ENCODE data around the gene DAD1. TPM values are rescaled to one million over a fixed set of nuclear protein-coding genes. Genes with fewer than 3 reads are reported as not detected.

Gene DAD1
- total RNA-seq, 1 experiment from 2014 or later: 258 TPM

DNA sequence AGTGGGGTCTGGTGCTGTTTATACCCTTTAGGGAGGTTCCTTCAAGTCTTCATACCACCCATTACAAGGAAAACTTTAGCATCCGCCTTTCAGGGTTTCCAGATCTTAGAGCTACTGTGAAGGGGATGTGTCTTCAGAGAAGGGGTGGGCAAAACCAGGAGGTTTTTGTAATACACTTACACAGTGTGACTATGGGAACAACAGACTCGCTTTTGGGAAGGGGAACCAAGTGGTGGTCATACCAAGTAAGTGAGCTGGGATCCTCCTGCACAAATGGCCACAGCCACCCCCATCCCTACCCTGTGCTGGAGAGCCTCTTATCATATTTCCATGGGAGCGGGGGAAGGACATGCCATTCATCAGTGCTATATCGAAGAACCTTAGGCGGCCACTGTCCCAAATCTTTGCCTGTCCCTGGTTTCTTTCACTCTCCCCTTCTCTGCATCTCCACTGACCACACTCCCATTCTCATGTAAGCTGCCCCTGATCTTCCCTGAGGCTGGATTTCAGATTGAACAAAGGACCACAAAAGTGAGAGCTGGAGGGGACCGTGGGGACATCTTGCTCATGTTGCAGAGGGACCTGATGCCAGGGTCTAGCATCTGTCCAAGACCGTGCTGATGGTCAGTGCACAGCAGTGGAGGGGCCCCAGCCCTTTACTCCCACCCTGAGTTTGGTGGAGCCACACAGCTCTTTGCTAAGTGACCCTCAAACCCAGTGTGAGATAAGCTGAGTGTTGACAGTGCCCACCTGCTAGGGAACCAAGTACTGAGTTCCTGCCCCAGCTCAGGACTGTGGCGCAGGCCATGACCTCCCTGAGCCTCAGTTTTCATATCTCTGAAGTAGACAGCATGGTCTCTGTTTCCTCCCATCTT is 51.4 kb downstream of the DAD1 start:
- no peaks in the 10 kb centered on the region for H3K9me2 ChIP-seq (replicated peaks; ENCODE audit: low read length)
- no TSS peak for BruUV-seq (replicated peaks)
- ATAC-seq (no peak), DNase-seq (no peak)
- no peaks in the 10 kb centered on the region for H3K27me3 ChIP-seq (ENCODE audit: low read length)
- 0 out of 2 replicates have a peak overlapping the region, but pooled peaks have one; percentile 58 for H3K4me2 ChIP-seq (ENCODE audit: low read length)
- H2AFZ ChIP-seq (ENCODE audit: low read length): no peak overlapping the region
- no peaks in the 10 kb centered on the region for H3K36me3 ChIP-seq (ENCODE audit: low read depth, low read length)
- no peak overlapping the region for H3K4me3 ChIP-seq (ENCODE audit: low read length)
- no peaks in the 10 kb centered on the region for H3F3A ChIP-seq (ENCODE audit: low read length, unreplicated experiment)
- no peaks in the 10 kb centered on the region for H3K79me2 ChIP-seq (ENCODE audit: low read length)
- ChIA-PET CTCF (interaction anchor here (0.6 kb wide), 1 partner anchor 27 kb away, joined by 12 read pairs; no protein-coding TSS in a partner anchor), POLR2A (ENCODE audit: unreplicated experiment) (no interaction called here)
- no peaks in the 10 kb centered on the region for H3K9me3 ChIP-seq (ENCODE audit: low read length)
- no peak overlapping the region; the same call in 1 of the 2 replicates for H3K9ac ChIP-seq (ENCODE audit: low read length)
- intact Hi-C loops (cut with micrococcal nuclease): loop anchor here (2.0 kb wide), 1 partner anchor 27 kb away; no protein-coding TSS in a partner anchor
- TF ChIP-seq, protein P1, sequence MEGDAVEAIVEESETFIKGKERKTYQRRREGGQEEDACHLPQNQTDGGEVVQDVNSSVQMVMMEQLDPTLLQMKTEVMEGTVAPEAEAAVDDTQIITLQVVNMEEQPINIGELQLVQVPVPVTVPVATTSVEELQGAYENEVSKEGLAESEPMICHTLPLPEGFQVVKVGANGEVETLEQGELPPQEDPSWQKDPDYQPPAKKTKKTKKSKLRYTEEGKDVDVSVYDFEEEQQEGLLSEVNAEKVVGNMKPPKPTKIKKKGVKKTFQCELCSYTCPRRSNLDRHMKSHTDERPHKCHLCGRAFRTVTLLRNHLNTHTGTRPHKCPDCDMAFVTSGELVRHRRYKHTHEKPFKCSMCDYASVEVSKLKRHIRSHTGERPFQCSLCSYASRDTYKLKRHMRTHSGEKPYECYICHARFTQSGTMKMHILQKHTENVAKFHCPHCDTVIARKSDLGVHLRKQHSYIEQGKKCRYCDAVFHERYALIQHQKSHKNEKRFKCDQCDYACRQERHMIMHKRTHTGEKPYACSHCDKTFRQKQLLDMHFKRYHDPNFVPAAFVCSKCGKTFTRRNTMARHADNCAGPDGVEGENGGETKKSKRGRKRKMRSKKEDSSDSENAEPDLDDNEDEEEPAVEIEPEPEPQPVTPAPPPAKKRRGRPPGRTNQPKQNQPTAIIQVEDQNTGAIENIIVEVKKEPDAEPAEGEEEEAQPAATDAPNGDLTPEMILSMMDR (conservative IDR thresholded peaks at IDR 0.05; ENCODE audit: low read depth, low read length): no peak
- TF ChIP-seq EZH2 (IDR thresholded peaks at IDR 0.05; ENCODE audit: low read length, unreplicated experiment): no peak
- TF ChIP-seq EZH2phosphoT487 (IDR thresholded peaks at IDR 0.05; ENCODE audit: borderline replicate concordance, low read length): no peak
- H4K20me1 ChIP-seq (ENCODE audit: low read length): no peaks in the 10 kb centered on the region
- peak overlapping the region; percentile 58 for H3K27ac ChIP-seq (ENCODE audit: low read length)
- peaks cover 22% of the 10 kb centered on the region for H3K4me1 ChIP-seq (ENCODE audit: insufficient read depth, low read length)

DNA sequence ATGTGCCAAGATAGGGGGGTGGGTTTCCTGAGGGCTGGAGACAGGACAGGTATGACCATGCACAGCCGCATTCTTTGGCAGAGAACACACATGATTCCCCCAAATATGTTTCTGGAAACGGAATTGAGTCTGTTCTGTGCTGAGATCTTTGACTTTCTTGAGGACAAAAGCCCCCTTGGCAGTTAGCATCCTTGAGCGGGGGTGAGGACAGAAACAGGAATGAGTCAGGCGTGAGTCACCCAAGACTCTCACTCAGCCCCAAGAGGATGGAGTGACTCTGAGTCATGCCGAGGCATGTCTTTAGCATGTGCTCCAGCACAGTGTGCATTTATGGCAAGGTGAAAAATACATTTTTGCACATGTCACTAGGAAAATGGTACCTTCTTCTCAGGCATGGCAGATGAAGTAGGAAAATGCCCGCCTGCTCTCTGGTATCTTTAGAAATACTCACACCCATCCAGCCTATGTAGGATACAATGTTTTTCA is 52.1 kb downstream of the DAD1 start:
- intact Hi-C loops (cut with micrococcal nuclease): loop anchor here (2.0 kb wide), 1 partner anchor 26 kb away; no protein-coding TSS in a partner anchor
- BruUV-seq (replicated peaks): no TSS peak
- no peaks in the 10 kb centered on the region for H3K9me3 ChIP-seq (ENCODE audit: low read length)
- H3K27ac ChIP-seq (ENCODE audit: low read length): peak overlapping the region; percentile 58
- H3K9ac ChIP-seq (ENCODE audit: low read length): no peak overlapping the region; the same call in 1 of the 2 replicates
- H3K9me2 ChIP-seq (replicated peaks; ENCODE audit: low read length): no peaks in the 10 kb centered on the region
- TF ChIP-seq, protein P1 (conservative IDR thresholded peaks at IDR 0.05; ENCODE audit: low read depth, low read length): no peak
- TF ChIP-seq EZH2 (IDR thresholded peaks at IDR 0.05; ENCODE audit: low read length, unreplicated experiment) (no peak), EZH2phosphoT487 (IDR thresholded peaks at IDR 0.05; ENCODE audit: borderline replicate concordance, low read length) (no peak)
- CTCF ChIA-PET: interaction anchor here (0.6 kb wide), 2 partner anchors 27 to 292 kb away, joined by 3 to 12 read pairs; no protein-coding TSS in a partner anchor
- H3K4me3 ChIP-seq (ENCODE audit: low read length): no peak overlapping the region
- H3F3A ChIP-seq (ENCODE audit: low read length, unreplicated experiment): no peaks in the 10 kb centered on the region
- POLR2A ChIA-PET (ENCODE audit: unreplicated experiment): no interaction called here
- H3K27me3 ChIP-seq (ENCODE audit: low read length): no peaks in the 10 kb centered on the region
- ATAC-seq (peak; percentile 99), DNase-seq (peak; percentile 98)
- no peaks in the 10 kb centered on the region for H3K79me2 ChIP-seq (ENCODE audit: low read length)
- H3K4me2 ChIP-seq (ENCODE audit: low read length): peak overlapping the region; percentile 58
- H2AFZ ChIP-seq (ENCODE audit: low read length): no peak overlapping the region
- no peaks in the 10 kb centered on the region for H4K20me1 ChIP-seq (ENCODE audit: low read length)
- H3K4me1 ChIP-seq (ENCODE audit: insufficient read depth, low read length): peaks cover 15% of the 10 kb centered on the region
- no peaks in the 10 kb centered on the region for H3K36me3 ChIP-seq (ENCODE audit: low read depth, low read length)
